ENCODE data around the gene SCARB1.
A peak's percentile ranks its signal among the peaks of the same experiment; 100 is the strongest.

- TF ChIP-seq PHF5A (CRISPR knock-in tag; IDR thresholded peaks at IDR 0.05; ENCODE audit: low read depth, unreplicated experiment) (no peak), CTCF (CRISPR knock-in tag; IDR thresholded peaks at IDR 0.05) (no peak), SPEN (CRISPR knock-in tag; IDR thresholded peaks at IDR 0.05; ENCODE audit: low read depth) (no peak), SMARCC2 (IDR thresholded peaks at IDR 0.05) (no peak), ZBTB33 (CRISPR knock-in tag; IDR thresholded peaks at IDR 0.05) (no peak), USF2 (IDR thresholded peaks at IDR 0.05; ENCODE audit: low read depth, low read length) (no peak), USF2 (CRISPR knock-in tag; IDR thresholded peaks at IDR 0.05; ENCODE audit: borderline replicate concordance) (no peak), SMC3 (IDR thresholded peaks at IDR 0.05; ENCODE audit: low read length) (no peak), JUN (CRISPR knock-in tag; IDR thresholded peaks at IDR 0.05) (no peak), SP1 (IDR thresholded peaks at IDR 0.05) (no peak), SP1 (CRISPR knock-in tag; IDR thresholded peaks at IDR 0.05) (no peak), NFRKB (IDR thresholded peaks at IDR 0.05) (no peak), NBN (conservative IDR thresholded peaks at IDR 0.05) (no peak)
- TF ChIP-seq, protein P1, sequence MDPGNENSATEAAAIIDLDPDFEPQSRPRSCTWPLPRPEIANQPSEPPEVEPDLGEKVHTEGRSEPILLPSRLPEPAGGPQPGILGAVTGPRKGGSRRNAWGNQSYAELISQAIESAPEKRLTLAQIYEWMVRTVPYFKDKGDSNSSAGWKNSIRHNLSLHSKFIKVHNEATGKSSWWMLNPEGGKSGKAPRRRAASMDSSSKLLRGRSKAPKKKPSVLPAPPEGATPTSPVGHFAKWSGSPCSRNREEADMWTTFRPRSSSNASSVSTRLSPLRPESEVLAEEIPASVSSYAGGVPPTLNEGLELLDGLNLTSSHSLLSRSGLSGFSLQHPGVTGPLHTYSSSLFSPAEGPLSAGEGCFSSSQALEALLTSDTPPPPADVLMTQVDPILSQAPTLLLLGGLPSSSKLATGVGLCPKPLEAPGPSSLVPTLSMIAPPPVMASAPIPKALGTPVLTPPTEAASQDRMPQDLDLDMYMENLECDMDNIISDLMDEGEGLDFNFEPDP (CRISPR knock-in tag; conservative IDR thresholded peaks at IDR 0.05) = peak; percentile 92; the same call in 1 of the 2 replicates
Observed at GRCh38 chr12:124822218-124822617, 41.4 kb downstream of the SCARB1 start.
